Measurements from ENCODE around the gene FXYD3.

GRCh38 chr19:35117116-35117515, 1.5 kb downstream of the FXYD3 start:
- no peak for TF ChIP-seq CTCF (IDR thresholded peaks at IDR 0.05; ENCODE audit: insufficient read depth, low read length)
- TF ChIP-seq POLR2AphosphoS5 (IDR thresholded peaks at IDR 0.05; ENCODE audit: low read depth), result no peak

Data from HL-60 (cell line).